GM23338 (cell line): Measurements from ENCODE around the gene HYAL4. TPM values are rescaled to one million over a fixed set of nuclear protein-coding genes. Genes with fewer than 3 reads are reported as not detected.
A peak's percentile ranks its signal among the peaks of the same experiment; 100 is the strongest.

Source experiments
- ATAC-seq: fragments of 200-7000 bp; cut with Tn5 transposase; 3 replicates; pipeline ENCODE4 v1.9.1; 2020
- DNase-seq: peaks from one replicate; pipeline ENCODE4 v3.0.0-alpha.2; 2015; ENCODE audit warnings: low spot score
- H2AFZ ChIP-seq: fragments of 200-600 bp; sonication (generic); 2 replicates; pipeline ENCODE4 v1.8.0; 2016; ENCODE audit warnings: antibody characterized with exemption, mild to moderate bottlenecking, moderate library complexity
- H3F3A ChIP-seq: fragments of 200-600 bp; sonication (generic); replicated peaks from 2 replicates; pipeline ENCODE4 v1.8.0; 2017; ENCODE audit warnings: antibody characterized with exemption, mixed run types, low read depth
- H3K27ac ChIP-seq: fragments of 200-600 bp; sonication (generic); 2 replicates; pipeline ENCODE4 v1.6.1; 2016; ENCODE audit warnings: low read depth
- H3K27me3 ChIP-seq: fragments of 200-600 bp; sonication (generic); 2 replicates; pipeline ENCODE4 v1.8.0; 2016; ENCODE audit warnings: mild to moderate bottlenecking, mixed run types, moderate library complexity; ENCODE audit not compliant: insufficient read depth
- H3K36me3 ChIP-seq: fragments of 200-600 bp; sonication (generic); 2 replicates; pipeline ENCODE4 v1.8.0; 2016; ENCODE audit warnings: mild to moderate bottlenecking; ENCODE audit not compliant: insufficient read depth
- H3K4me1 ChIP-seq: fragments of 200-600 bp; sonication (generic); 2 replicates; pipeline ENCODE4 v1.8.0; 2016; ENCODE audit warnings: mild to moderate bottlenecking, moderate library complexity; ENCODE audit not compliant: insufficient read depth
- H3K4me2 ChIP-seq: fragments of 200-600 bp; sonication (generic); 2 replicates; pipeline ENCODE4 v1.7.1; 2017; ENCODE audit warnings: mixed run types
- H3K4me3 ChIP-seq: fragments of 200-600 bp; sonication (generic); 2 replicates; pipeline ENCODE4 v1.6.1; 2016; ENCODE audit warnings: mixed run types
- H3K79me2 ChIP-seq: fragments of 200-600 bp; sonication (generic); replicated peaks from 2 replicates; pipeline ENCODE4 v1.8.0; 2017; ENCODE audit warnings: mild to moderate bottlenecking; ENCODE audit not compliant: insufficient read depth
- H3K9me2 ChIP-seq: fragments of 200-600 bp; sonication (generic); 2 replicates; pipeline ENCODE4 v1.8.0; 2017; ENCODE audit not compliant: insufficient read depth
- H4K20me1 ChIP-seq: fragments of 200-600 bp; sonication (generic); replicated peaks from 2 replicates; pipeline ENCODE4 v1.8.0; 2017; ENCODE audit warnings: mild to moderate bottlenecking; ENCODE audit not compliant: insufficient read depth
- H3K27ac Mint-ChIP-seq: 2 replicates; pipeline ENCODE4 v1.8.0; 2020; ENCODE audit warnings: inconsistent platforms, mild to moderate bottlenecking, moderate library complexity, mixed read lengths
- H3K27me3 Mint-ChIP-seq: 3 replicates; pipeline ENCODE4 v1.8.0; 2022; ENCODE audit warnings: low read depth, mild to moderate bottlenecking, moderate library complexity, mixed read lengths, inconsistent platforms; ENCODE audit not compliant: insufficient read depth, poor library complexity
- H3K36me3 Mint-ChIP-seq: 3 replicates; pipeline ENCODE4 v1.8.0; 2021; ENCODE audit warnings: low read depth, mild to moderate bottlenecking, inconsistent platforms, moderate library complexity, mixed read lengths
- H3K4me1 Mint-ChIP-seq: 3 replicates; pipeline ENCODE4 v1.8.0; 2020; ENCODE audit warnings: mild to moderate bottlenecking, inconsistent platforms, mixed read lengths
- H3K4me3 Mint-ChIP-seq: 3 replicates; pipeline ENCODE4 v1.8.0; 2021; ENCODE audit warnings: moderate library complexity, mild to moderate bottlenecking, inconsistent platforms, mixed read lengths
- H3K9me3 Mint-ChIP-seq: 3 replicates; pipeline ENCODE4 v1.8.0; 2020; ENCODE audit warnings: moderate library complexity, mild to moderate bottlenecking, inconsistent platforms, mixed read lengths
- CTCF ChIP-seq, 2 experiments: fragments of 200-600 bp in 1 of 2; sonication (generic) in 1 of 2; conservative IDR thresholded peaks; 2 replicates each; pipeline versions ENCODE4 v1.5.1 to v1.6.1; 2016 to 2017; ENCODE audit warnings: antibody characterized with exemption in 2 of 2, low read depth in 2 of 2, mild to moderate bottlenecking in 2 of 2, moderate library complexity in 1 of 2
- EZH2phosphoT487 ChIP-seq: fragments of 200-600 bp; sonication (generic); IDR thresholded peaks from one replicate; pipeline ENCODE4 v1.8.1; 2018; ENCODE audit warnings: antibody characterized with exemption; ENCODE audit not compliant: unreplicated experiment
- NANOG ChIP-seq: IDR thresholded peaks from 2 replicates; pipeline ENCODE4 v1.6.1; 2016; ENCODE audit warnings: antibody characterized with exemption, borderline replicate concordance
- ZNF462 ChIP-seq: fragments of 250-450 bp; sonication (Bioruptor Pico); IDR thresholded peaks from 2 replicates; pipeline ENCODE4 v1.5.0; 2020; ENCODE audit warnings: mild to moderate bottlenecking, moderate library complexity
- polyA plus RNA-seq: library from polyadenylated mRNA; unstranded; fragments of >200 nt; fragmentation: Nextera tagmentation; extraction: Ambion mirVana; gene quantifications from 2 replicates; pipeline ENCODE4 v1.2.1, GENCODE V29; 2016
- total RNA-seq: library from RNA; depleted of rRNA; stranded (reverse); fragments of >200 nt; shearing (Covaris generic); gene quantifications from 2 replicates; pipeline ENCODE4 v1.2.3, GENCODE V29; 2014
- TF ChIP-seq, protein P1 (sequence below): IDR thresholded peaks from 2 replicates; pipeline ENCODE4 v1.6.1; 2016; ENCODE audit warnings: antibody characterized with exemption

Gene HYAL4
- total and polyA plus RNA-seq, 2 experiments from 2014 or later: not detected

DNA sequence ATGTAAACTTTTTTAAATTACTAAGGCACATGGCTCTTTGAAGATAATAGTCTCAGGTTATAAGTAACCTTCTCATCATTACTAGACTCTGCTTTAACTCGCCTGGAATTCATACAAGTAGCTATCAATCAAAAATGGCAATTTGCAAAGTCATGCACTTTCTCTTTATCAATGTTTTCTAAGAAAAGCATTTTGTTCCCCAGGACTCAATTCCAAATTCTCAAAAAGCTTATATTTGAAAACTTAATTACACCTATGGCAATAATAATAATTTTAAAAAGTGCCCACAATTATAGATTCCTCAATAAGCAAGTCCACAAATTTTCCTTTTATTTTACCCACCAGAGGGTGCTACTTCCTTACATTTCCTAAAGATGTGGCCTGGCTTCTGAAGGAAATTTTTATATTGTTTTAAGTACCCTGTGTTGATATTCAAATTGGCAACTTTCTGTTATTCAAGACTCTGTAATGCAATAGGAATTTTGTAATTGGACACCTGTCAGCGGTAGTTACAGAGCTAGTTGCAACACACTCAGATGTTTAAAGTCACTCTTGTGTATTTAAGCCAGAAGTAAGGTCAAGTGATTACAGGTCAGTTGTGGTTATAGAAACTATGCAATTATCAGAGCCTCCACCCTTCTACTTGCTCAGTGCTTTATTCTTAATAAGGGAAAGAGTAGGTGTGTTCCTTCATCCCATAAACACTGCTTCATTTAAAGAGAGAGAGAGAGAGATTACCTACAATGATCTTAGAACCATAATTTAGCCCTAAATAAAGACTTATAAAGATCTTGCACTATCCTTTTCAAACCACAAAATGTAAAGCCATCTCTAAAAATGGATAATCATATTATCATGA is 47.1 kb upstream of the HYAL4 start:
- Mint-ChIP-seq H3K36me3 (0 out of 3 replicates have a peak, but pooled peaks cover 5% of the 10 kb centered on the region), H3K9me3 (peaks cover 12% of the 10 kb centered on the region; the same call in 2 of the 3 replicates), H3K4me1 (peaks cover 19% of the 10 kb centered on the region), H3K27me3 (no peaks in the 10 kb centered on the region), H3K4me3 (no peak overlapping the region), H3K27ac (peak overlapping the region; percentile 85)
- no peaks in the 10 kb centered on the region for H3K27me3 ChIP-seq
- H3K36me3 ChIP-seq: no peaks in the 10 kb centered on the region
- no peaks in the 10 kb centered on the region for H4K20me1 ChIP-seq
- H3K79me2 ChIP-seq: no peaks in the 10 kb centered on the region
- H3K4me2 ChIP-seq: peak overlapping the region; percentile 5
- H3K4me3 ChIP-seq: no peak overlapping the region
- no peak overlapping the region for H2AFZ ChIP-seq
- H3K4me1 ChIP-seq: peaks cover 8% of the 10 kb centered on the region
- no peaks in the 10 kb centered on the region; the same call in 1 of the 2 replicates for H3F3A ChIP-seq
- no peaks in the 10 kb centered on the region for H3K9me2 ChIP-seq
- ATAC-seq (peak; percentile 84), DNase-seq (peak; percentile 86)
- peak overlapping the region; percentile 29 for H3K27ac ChIP-seq
- TF ChIP-seq CTCF (conservative IDR thresholded peaks at IDR 0.05; ENCODE audit: low read depth in 2 of 2) (peak; percentile 67 to 93), NANOG (peak; percentile 76), ZNF462 (CRISPR knock-in tag) (no peak), EZH2phosphoT487 (no peak)
- TF ChIP-seq, protein P1, sequence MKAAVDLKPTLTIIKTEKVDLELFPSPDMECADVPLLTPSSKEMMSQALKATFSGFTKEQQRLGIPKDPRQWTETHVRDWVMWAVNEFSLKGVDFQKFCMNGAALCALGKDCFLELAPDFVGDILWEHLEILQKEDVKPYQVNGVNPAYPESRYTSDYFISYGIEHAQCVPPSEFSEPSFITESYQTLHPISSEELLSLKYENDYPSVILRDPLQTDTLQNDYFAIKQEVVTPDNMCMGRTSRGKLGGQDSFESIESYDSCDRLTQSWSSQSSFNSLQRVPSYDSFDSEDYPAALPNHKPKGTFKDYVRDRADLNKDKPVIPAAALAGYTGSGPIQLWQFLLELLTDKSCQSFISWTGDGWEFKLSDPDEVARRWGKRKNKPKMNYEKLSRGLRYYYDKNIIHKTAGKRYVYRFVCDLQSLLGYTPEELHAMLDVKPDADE: no peak
